HCT116 (cell line): ENCODE measurements around the gene DIPK1A. TPM values are rescaled to one million over a fixed set of nuclear protein-coding genes. Genes with fewer than 3 reads are reported as not detected.
"Not testable (repeated sequence)": the region's sequence is repeated elsewhere in the genome, so short reads cannot be mapped to it uniquely, and the experiment has no call there.

ENCODE experiments used
- ATAC-seq: fragments of 200-7000 bp; cut with Tn5 transposase; 2 replicates; pipeline ENCODE4 v1.9.1; 2020; ENCODE audit warnings: mild to moderate bottlenecking, moderate library complexity
- BruUV-seq: library from RNA; stranded (reverse); fragments of 400-500 nt; replicated peaks from 2 replicates; lab custom pipeline; 2021; lab: Mats Ljungman, UMichigan
- CTCF ChIA-PET: fragments of 300-600 bp; sonication (Branson Sonifier 250); formaldehyde crosslinking; loops from one replicate; lab custom pipeline; 2021; ENCODE audit warnings: antibody characterized with exemption; lab: Charles Lee
- POLR2A ChIA-PET: fragments of 300-600, 350-600 bp; sonication (Branson Sonifier 250); formaldehyde crosslinking; loops from one replicate; lab custom pipeline; 2021; ENCODE audit warnings: antibody characterized with exemption; lab: Charles Lee
- RAD21 ChIA-PET, 2 experiments: fragments of 300-600 bp; sonication (Branson Sonifier 250); formaldehyde crosslinking; loops; one replicate each; lab custom pipeline; 2023; ENCODE audit warnings: low total read pairs in 2 of 2; ENCODE audit not compliant: uncharacterized antibody in 2 of 2, unreplicated experiment in 2 of 2, low non-redundant PET in 1 of 2; lab: Charles Lee
- DNase-seq: peaks from one replicate; pipeline ENCODE4 v3.0.0-alpha.2; 2010; ENCODE audit warnings: low read depth, low spot score
- H2AFZ ChIP-seq: fragments of 200-600 bp; shearing (Covaris generic), sonication (generic); 2 replicates; pipeline ENCODE4 v1.6.1; 2017; ENCODE audit warnings: low read depth, mixed run types, mixed read lengths, antibody characterized with exemption, low read length; ENCODE audit not compliant: poor library complexity, severe bottlenecking
- H3K27ac ChIP-seq: 2 replicates; pipeline ENCODE4 v1.5.1; 2012; ENCODE audit warnings: low read depth, low read length
- H3K27me3 ChIP-seq: fragments of 200-600 bp; sonication (generic); 2 replicates; pipeline ENCODE4 v1.6.1; 2016; ENCODE audit warnings: mixed run types, low read length, mixed read lengths; ENCODE audit not compliant: insufficient read depth
- H3K36me3 ChIP-seq, 2 experiments: fragments of 200-500 bp in 1 of 2; fragments of 200-600 bp in 1 of 2; sonication (Bioruptor generic) in 1 of 2; sonication (generic) in 1 of 2; 2 replicates each; pipeline versions ENCODE4 v1.5.1 to v1.6.1; 2014 to 2016; ENCODE audit warnings: low read length in 2 of 2, inconsistent platforms in 1 of 2, mixed read lengths in 1 of 2, mixed run types in 1 of 2; ENCODE audit not compliant: insufficient read depth in 2 of 2, control insufficient read depth in 1 of 2
- H3K4me1 ChIP-seq, 2 experiments: fragments of 200-600 bp in 1 of 2; sonication (generic) in 1 of 2; 2 replicates each; pipeline versions ENCODE4 v1.5.1 to v1.6.1; 2012 to 2017; ENCODE audit warnings: low read length in 2 of 2, inconsistent platforms in 1 of 2, mild to moderate bottlenecking in 1 of 2, mixed read lengths in 1 of 2, mixed run types in 1 of 2, moderate library complexity in 1 of 2; ENCODE audit not compliant: insufficient read depth in 2 of 2, control insufficient read depth in 1 of 2
- H3K4me2 ChIP-seq: fragments of 200-600 bp; sonication (generic); 2 replicates; pipeline ENCODE4 v1.6.1; 2017; ENCODE audit warnings: mixed run types, low read length, mixed read lengths
- H3K4me3 ChIP-seq, 2 experiments: fragments of 200-600 bp in 1 of 2; sonication (generic) in 1 of 2; replicated peaks in 1 of 2; 2 replicates each; pipeline ENCODE4 v1.5.1; 2011 to 2016; ENCODE audit warnings: low read length in 2 of 2, control low read depth in 1 of 2, low read depth in 1 of 2, mild to moderate bottlenecking in 1 of 2, mixed read lengths in 1 of 2, mixed run types in 1 of 2
- H3K79me2 ChIP-seq: fragments of 200-600 bp; sonication (generic); 2 replicates; pipeline ENCODE4 v1.6.1; 2017; ENCODE audit warnings: mild to moderate bottlenecking, mixed run types, low read length, moderate library complexity, mixed read lengths; ENCODE audit not compliant: insufficient read depth
- H3K9ac ChIP-seq: fragments of 200-600 bp; sonication (generic); 2 replicates; pipeline ENCODE4 v1.6.1; 2016; ENCODE audit warnings: low read length, mixed read lengths
- H3K9me2 ChIP-seq: fragments of 200-600 bp; sonication (generic), shearing (Covaris generic); 2 replicates; pipeline ENCODE4 v1.6.1; 2017; ENCODE audit warnings: mixed run types, mild to moderate bottlenecking, moderate library complexity; ENCODE audit not compliant: insufficient read depth
- H3K9me3 ChIP-seq, 2 experiments: fragments of 200-500 bp in 1 of 2; fragments of 200-600 bp in 1 of 2; sonication (Bioruptor generic) in 1 of 2; sonication (generic) in 1 of 2; 2 replicates each; pipeline ENCODE4 v1.6.1; 2014 to 2017; ENCODE audit warnings: low read length in 2 of 2, mixed read lengths in 2 of 2, inconsistent platforms in 1 of 2, low read depth in 1 of 2, mild to moderate bottlenecking in 1 of 2, mixed run types in 1 of 2, moderate library complexity in 1 of 2; ENCODE audit not compliant: control insufficient read depth in 1 of 2, insufficient read depth in 1 of 2
- H4K20me1 ChIP-seq: fragments of 200-600 bp; sonication (generic), shearing (Covaris generic); 2 replicates; pipeline ENCODE4 v1.6.1; 2017; ENCODE audit warnings: mixed run types, mild to moderate bottlenecking, moderate library complexity; ENCODE audit not compliant: insufficient read depth
- ATF3 ChIP-seq: IDR thresholded peaks from 2 replicates; pipeline ENCODE4 v1.6.1; 2012
- JUND ChIP-seq: IDR thresholded peaks from 2 replicates; pipeline ENCODE4 v1.6.1; 2012
- POLR2A ChIP-seq: IDR thresholded peaks from 2 replicates; pipeline ENCODE4 v1.7.0; 2011; ENCODE audit warnings: borderline replicate concordance; ENCODE audit not compliant: insufficient read depth, insufficient read length; ENCODE audit errors: extremely low read depth
- SIN3A ChIP-seq: IDR thresholded peaks from 2 replicates; pipeline ENCODE4 v1.6.1; 2012; ENCODE audit warnings: low read depth
- intact Hi-C: fragments of 100-400 bp; cut with micrococcal nuclease; formaldehyde crosslinking; loops from 2 replicates; pipeline ENCODE4 v1.10.0; 2022
- total RNA-seq: library from RNA; stranded (reverse); gene quantifications from one replicate; pipeline ENCODE4 v1.2.1, GENCODE V29; 2021; ENCODE audit not compliant: unreplicated experiment

Gene DIPK1A
- total RNA-seq, 1 experiment from 2014 or later = 4.3 TPM

- RAD21 ChIA-PET, intact Hi-C loops, BruUV-seq, H3K9ac ChIP-seq, ATAC-seq, H2AFZ ChIP-seq, DNase-seq, H3K4me3 ChIP-seq, H4K20me1 ChIP-seq, H3K27me3 ChIP-seq, H3K36me3 ChIP-seq, POLR2A ChIA-PET, H3K4me1 ChIP-seq, H3K4me2 ChIP-seq, H3K79me2 ChIP-seq, H3K9me2 ChIP-seq, H3K9me3 ChIP-seq, H3K27ac ChIP-seq, CTCF ChIA-PET: not testable (repeated sequence)
Measured at GRCh38 chr1:92974112-92974511, 12.8 kb upstream of the DIPK1A start.

- Histone ChIP-seq H3K9me2 (no peaks in the 10 kb centered on the region), H2AFZ (no peak overlapping the region), H4K20me1 (no peaks in the 10 kb centered on the region), H3K27me3 (no peaks in the 10 kb centered on the region), H3K27ac (no peak overlapping the region), H3K4me2 (no peak overlapping the region), H3K4me1 (no peaks in the 10 kb centered on the region), H3K9me3 (no peaks in the 10 kb centered on the region), H3K4me3 (no peak overlapping the region), H3K36me3 (no peaks in the 10 kb centered on the region), H3K9ac (no peak overlapping the region), H3K79me2 (no peaks in the 10 kb centered on the region)
- ChIA-PET CTCF (interaction anchor here (1.9 kb wide), 1 partner anchor 20 kb away, joined by 4 read pairs; no protein-coding TSS in a partner anchor), POLR2A (no interaction called here), RAD21 (no interaction called here)
- ATAC-seq (no peak), DNase-seq (no peak)
- BruUV-seq = no TSS peak
- intact Hi-C loops = no loop called here
- no peak for TF ChIP-seq POLR2A
- no peak for TF ChIP-seq ATF3
- no peak for TF ChIP-seq SIN3A
- TF ChIP-seq JUND = no peak
Measured at GRCh38 chr1:92973203-92973897, 12.1 kb upstream of the DIPK1A start.
